ENCODE measurements around the gene OSBPL9. TPM values are rescaled to one million over a fixed set of nuclear protein-coding genes. Genes with fewer than 3 reads are reported as not detected.

Gene OSBPL9
- total RNA-seq, 2 donors from 2014 or later, result 60.0 to 60.8 TPM

DNA sequence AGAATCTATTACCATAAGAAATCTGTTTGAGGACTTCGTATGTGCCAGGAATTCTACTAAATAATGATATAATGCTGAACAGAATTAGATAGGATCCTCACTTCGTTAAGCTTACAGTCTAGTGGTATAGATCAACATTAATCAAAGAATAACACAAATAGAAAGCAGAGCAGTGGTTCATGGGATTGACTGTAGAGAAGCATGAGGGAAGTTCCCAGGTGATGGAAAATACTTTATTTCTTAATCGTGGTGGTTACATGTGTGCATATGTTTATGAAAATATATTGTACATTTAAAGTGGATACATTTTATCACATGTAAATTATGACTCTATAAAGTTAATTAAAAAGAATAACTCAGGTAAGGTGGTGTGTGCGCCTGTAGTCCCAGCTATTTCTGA lies 110.5 kb downstream of the OSBPL9 start:
- TF ChIP-seq, protein P1, sequence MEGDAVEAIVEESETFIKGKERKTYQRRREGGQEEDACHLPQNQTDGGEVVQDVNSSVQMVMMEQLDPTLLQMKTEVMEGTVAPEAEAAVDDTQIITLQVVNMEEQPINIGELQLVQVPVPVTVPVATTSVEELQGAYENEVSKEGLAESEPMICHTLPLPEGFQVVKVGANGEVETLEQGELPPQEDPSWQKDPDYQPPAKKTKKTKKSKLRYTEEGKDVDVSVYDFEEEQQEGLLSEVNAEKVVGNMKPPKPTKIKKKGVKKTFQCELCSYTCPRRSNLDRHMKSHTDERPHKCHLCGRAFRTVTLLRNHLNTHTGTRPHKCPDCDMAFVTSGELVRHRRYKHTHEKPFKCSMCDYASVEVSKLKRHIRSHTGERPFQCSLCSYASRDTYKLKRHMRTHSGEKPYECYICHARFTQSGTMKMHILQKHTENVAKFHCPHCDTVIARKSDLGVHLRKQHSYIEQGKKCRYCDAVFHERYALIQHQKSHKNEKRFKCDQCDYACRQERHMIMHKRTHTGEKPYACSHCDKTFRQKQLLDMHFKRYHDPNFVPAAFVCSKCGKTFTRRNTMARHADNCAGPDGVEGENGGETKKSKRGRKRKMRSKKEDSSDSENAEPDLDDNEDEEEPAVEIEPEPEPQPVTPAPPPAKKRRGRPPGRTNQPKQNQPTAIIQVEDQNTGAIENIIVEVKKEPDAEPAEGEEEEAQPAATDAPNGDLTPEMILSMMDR (IDR thresholded peaks at IDR 0.05), result no peak
- H3K9me3 ChIP-seq, result no peaks in the 10 kb centered on the region
- H3K4me3 ChIP-seq, result no peak overlapping the region
- no peaks in the 10 kb centered on the region for H3K27me3 ChIP-seq
- no peaks in the 10 kb centered on the region for H3K36me3 ChIP-seq
- no peak for DNase-seq (ENCODE audit: low spot score)
- no peak overlapping the region for H3K27ac ChIP-seq
- peaks cover 0 to 34% of the 10 kb centered on the region in 2 donors for H3K4me1 ChIP-seq

DNA sequence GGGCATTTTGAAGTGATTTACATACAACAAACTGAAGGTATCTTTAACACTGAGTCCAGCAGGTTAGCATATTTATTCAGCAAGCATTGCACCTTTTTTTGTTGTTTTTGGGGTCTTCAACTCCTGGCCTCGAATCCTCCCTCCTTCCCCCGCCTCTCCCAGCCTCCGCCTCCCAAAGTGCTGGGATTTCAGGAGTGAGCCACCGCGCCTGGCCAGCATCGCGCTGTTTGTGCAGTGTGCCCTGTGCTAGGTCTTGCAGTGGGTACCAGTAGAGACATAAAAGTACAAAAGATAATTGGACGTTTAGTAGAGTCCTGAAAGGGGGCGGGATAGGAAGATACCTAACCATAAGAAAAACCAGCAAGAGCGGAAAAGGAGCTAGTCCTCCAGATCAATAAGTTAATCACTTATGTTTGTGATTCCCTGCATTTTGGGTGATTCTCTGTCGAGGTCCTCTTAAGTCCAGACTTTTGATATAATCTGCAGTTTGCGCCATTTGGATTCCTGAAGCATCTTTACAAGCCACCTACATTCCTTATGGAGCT lies 111.8 kb downstream of the OSBPL9 start:
- Histone ChIP-seq H3K27ac (peak overlapping the region; percentile 80 to 85), H3K4me1 (peaks cover 0 to 47% of the 10 kb centered on the region in 2 donors), H3K4me3 (peak overlapping the region; percentile 57 to 73), H3K27me3 (no peaks in the 10 kb centered on the region), H3K9me3 (no peaks in the 10 kb centered on the region), H3K36me3 (no peaks in the 10 kb centered on the region)
- TF ChIP-seq, protein P1 (IDR thresholded peaks at IDR 0.05), result no peak
- DNase-seq (ENCODE audit: low spot score), result no peak

DNA sequence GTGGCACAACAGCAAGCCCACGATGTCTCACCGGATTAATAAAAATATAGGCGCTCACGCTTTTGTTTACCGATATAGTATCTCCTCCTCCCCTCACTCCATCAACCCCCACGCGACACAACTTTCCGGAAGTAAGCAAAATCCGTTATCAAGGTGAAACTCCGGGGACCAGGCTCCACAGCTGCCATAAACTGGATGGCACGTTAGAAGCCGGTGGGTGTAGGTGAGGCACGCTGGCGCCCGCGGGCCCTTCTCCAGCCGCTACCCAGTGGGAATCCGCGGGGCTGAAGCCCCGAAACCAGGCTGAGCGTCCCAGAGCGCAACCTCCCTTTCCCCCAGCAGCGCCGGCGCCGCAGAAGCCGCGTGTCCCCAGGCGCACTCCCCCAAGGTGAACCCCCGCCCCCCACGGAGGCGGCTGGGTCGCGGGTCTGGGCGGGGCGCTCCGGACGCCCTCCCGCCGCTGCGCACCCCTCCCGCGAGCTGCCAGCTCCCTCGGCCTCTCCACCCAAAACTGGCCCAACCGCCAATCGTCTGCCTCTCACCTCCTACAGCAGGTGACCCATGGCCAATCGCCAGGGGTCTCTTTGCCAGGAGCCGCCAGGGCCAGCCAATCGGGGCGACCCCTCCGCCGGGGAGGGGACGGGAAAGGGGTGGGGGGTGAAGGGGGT lies 112.4 kb downstream of the OSBPL9 start:
- peaks cover 0 to 53% of the 10 kb centered on the region in 2 donors for H3K4me1 ChIP-seq
- H3K27me3 ChIP-seq, result no peaks in the 10 kb centered on the region
- H3K36me3 ChIP-seq, result no peaks in the 10 kb centered on the region
- H3K4me3 ChIP-seq, result peak overlapping the region; percentile 57 to 73
- TF ChIP-seq, protein P1 (IDR thresholded peaks at IDR 0.05), result no peak
- peak; percentile 74 for DNase-seq (ENCODE audit: low spot score)
- H3K9me3 ChIP-seq, result no peaks in the 10 kb centered on the region
- H3K27ac ChIP-seq, result peak overlapping the region; percentile 80 to 85

DNA sequence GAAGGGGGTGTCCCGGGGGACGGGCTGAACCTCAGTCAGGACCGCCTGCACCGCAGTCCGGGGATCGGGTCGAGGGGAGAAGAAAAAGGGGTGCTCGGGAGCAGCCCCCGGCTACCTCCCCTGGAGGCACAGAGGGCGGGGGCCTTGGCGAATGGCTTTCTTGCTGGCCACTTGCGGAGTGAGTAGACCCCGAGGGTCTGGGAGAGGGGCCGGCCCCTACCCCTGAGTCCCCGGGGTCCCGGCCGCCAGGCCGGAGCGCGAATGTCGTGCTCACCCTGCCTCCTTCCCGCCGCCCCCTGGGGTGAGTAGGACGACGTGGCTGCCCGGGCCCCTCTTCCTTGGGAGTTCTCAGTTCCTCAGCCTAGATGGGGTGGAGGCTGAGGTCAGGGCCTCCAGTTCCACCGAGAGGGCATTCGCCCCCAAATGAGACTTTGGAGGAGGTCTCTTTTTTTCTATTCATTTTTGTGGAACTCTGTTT lies 113.0 kb downstream of the OSBPL9 start:
- Histone ChIP-seq H3K4me3 (peak overlapping the region; percentile 57 to 73), H3K36me3 (no peaks in the 10 kb centered on the region), H3K9me3 (no peaks in the 10 kb centered on the region), H3K4me1 (peaks cover 0 to 59% of the 10 kb centered on the region in 2 donors), H3K27ac (peak overlapping the region; percentile 80 to 85), H3K27me3 (no peaks in the 10 kb centered on the region)
- TF ChIP-seq, protein P1 (IDR thresholded peaks at IDR 0.05), result no peak
- DNase-seq (ENCODE audit: low spot score), result no peak

DNA sequence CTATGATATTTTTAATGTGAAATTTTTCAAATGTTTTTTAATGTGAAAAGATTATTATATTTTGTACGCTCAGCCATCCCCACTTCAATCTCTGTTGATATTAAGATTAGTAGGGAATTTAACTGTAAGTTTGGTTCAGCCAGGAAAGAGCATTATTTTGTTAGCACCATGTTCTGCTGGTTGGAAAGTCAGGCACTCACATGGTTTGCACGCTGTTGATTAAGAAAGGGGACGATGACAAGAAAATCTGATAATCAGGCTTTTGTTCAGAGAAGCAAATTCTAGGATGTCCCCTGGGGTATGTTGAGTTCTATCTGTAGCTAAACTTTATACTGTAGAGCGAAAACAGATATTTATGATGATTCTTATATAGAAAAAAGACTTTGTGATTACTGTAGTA lies 115.1 kb downstream of the OSBPL9 start:
- Histone ChIP-seq H3K9me3 (no peaks in the 10 kb centered on the region), H3K4me3 (no peak overlapping the region), H3K4me1 (peaks cover 0 to 79% of the 10 kb centered on the region in 2 donors), H3K27me3 (no peaks in the 10 kb centered on the region), H3K27ac (peak overlapping the region; percentile 26 to 29), H3K36me3 (no peaks in the 10 kb centered on the region)
- no peak for DNase-seq (ENCODE audit: low spot score)
- TF ChIP-seq, protein P1 (IDR thresholded peaks at IDR 0.05), result no peak
